M059J (cell line): ENCODE results near the gene CHST14. TPM values are rescaled to one million over a fixed set of nuclear protein-coding genes. Genes with fewer than 3 reads are reported as not detected.
A peak's percentile ranks its signal among the peaks of the same experiment; 100 is the strongest.

Experiments
- DNase-seq: peaks from one replicate; pipeline ENCODE4 v3.0.0-alpha.2; 2012; ENCODE audit warnings: low read depth
- total RNA-seq: library from RNA; depleted of rRNA; stranded (reverse); fragments of >200 nt; shearing (Covaris generic); gene quantifications from 2 replicates; pipeline ENCODE4 v1.2.3, GENCODE V29; 2014; rRNA removed

The CHST14 gene
- 35.5 and 40.5 TPM in 2 replicates for total RNA-seq

GRCh38 chr15:40470423-40471104 lies at the start of gene CHST14:
TSS of gene CHST14 (plus strand) at chr15:40470984. CDS start at chr15:40471214, 230 bp downstream.
- peak; percentile 81 for DNase-seq

- peak; percentile 58 for DNase-seq
Observed at GRCh38 chr15:40421246-40422157, 49.3 kb upstream of the CHST14 start.

GRCh38 chr15:40424483-40425115 lies 46.2 kb upstream of the CHST14 start:
- DNase-seq = no peak

- DNase-seq = no peak
Observed at GRCh38 chr15:40425681-40426080, 45.1 kb upstream of the CHST14 start.

GRCh38 chr15:40427188-40427587 lies 43.6 kb upstream of the CHST14 start:
- no peak for DNase-seq

GRCh38 chr15:40428185-40428584 lies 42.6 kb upstream of the CHST14 start:
- no peak for DNase-seq

- no peak for DNase-seq
Observed at GRCh38 chr15:40429068-40429710, 41.6 kb upstream of the CHST14 start.

GRCh38 chr15:40430271-40430805 lies 40.4 kb upstream of the CHST14 start:
- DNase-seq = peak; percentile 51

GRCh38 chr15:40435023-40435709 lies 35.6 kb upstream of the CHST14 start:
- DNase-seq = no peak

GRCh38 chr15:40435710-40436089 lies 35.1 kb upstream of the CHST14 start:
- DNase-seq = no peak

- DNase-seq = no peak
Observed at GRCh38 chr15:40436116-40436891, 34.5 kb upstream of the CHST14 start.

GRCh38 chr15:40436892-40437751 lies 33.7 kb upstream of the CHST14 start:
- DNase-seq = no peak

- no peak for DNase-seq
Observed at GRCh38 chr15:40437752-40438687, 32.8 kb upstream of the CHST14 start.

GRCh38 chr15:40438712-40439111 lies 32.1 kb upstream of the CHST14 start:
- DNase-seq = no peak

- DNase-seq = peak; percentile 51
Observed at GRCh38 chr15:40439461-40439959, 31.3 kb upstream of the CHST14 start.

GRCh38 chr15:40439960-40440742 lies 30.6 kb upstream of the CHST14 start:
- peak; percentile 61 for DNase-seq
